Testis (tissue), 3 donors: ENCODE data around the gene DHX38. TPM values are rescaled to one million over a fixed set of nuclear protein-coding genes. Genes with fewer than 3 reads are reported as not detected.

Experiments used
- DNase-seq: peaks from one replicate; pipeline ENCODE4 v3.0.0-alpha.2; 2019
- H3K27ac ChIP-seq, 2 donors: fragments of 200-600 bp; sonication (generic); one replicate each; pipeline ENCODE4 v1.5.1; 2019
- H3K27me3 ChIP-seq: fragments of 200-600 bp; sonication (generic); one replicate; pipeline ENCODE4 v1.5.1; 2019
- H3K36me3 ChIP-seq: fragments of 200-600 bp; sonication (generic); one replicate; pipeline ENCODE4 v1.5.1; 2017; ENCODE audit warnings: low read depth; ENCODE audit errors: missing control alignments
- H3K4me1 ChIP-seq: fragments of 200-600 bp; sonication (generic); one replicate; pipeline ENCODE4 v1.5.1; 2019
- H3K4me3 ChIP-seq, 2 donors: fragments of 200-600 bp; sonication (generic); one replicate each; pipeline ENCODE4 v1.5.1; 2017 to 2019
- H3K9me3 ChIP-seq: fragments of 200-600 bp; sonication (generic); one replicate; pipeline ENCODE4 v1.5.1; 2017
- CTCF ChIP-seq, 3 experiments: fragments of 450-650 bp in 2 of 3; fragments of 200-600 bp in 1 of 3; sonication (generic) in 1 of 3; IDR thresholded peaks; one replicate each; pipeline ENCODE4 v1.5.1; 2016 to 2019; ENCODE audit warnings: antibody characterized with exemption in 3 of 3, mild to moderate bottlenecking in 2 of 3, moderate library complexity in 1 of 3
- POLR2A ChIP-seq: fragments of 450-650 bp; IDR thresholded peaks from one replicate; pipeline ENCODE4 v1.6.1; 2017; ENCODE audit warnings: antibody characterized with exemption, mild to moderate bottlenecking, moderate library complexity
- WGBS, 2 donors: methylation state at CpG; one replicate each; pipeline ENCODE4 v1.1.5; 2018; 5-methylcytosine and 5-hydroxymethylcytosine counted together
- intact Hi-C: fragments of 100-400 bp; cut with DNase I; formaldehyde crosslinking; loops from one replicate; pipeline ENCODE4 v1.15.1; 2023; ENCODE audit warnings: low total_unique reads
- polyA plus RNA-seq: library from polyadenylated mRNA; stranded (reverse); fragments of 350-450 nt; fragmentation: Illumina TruSeq; extraction: RNeasy Lipid Tissue Mini Kit (QIAGEN cat#74804); gene quantifications from one replicate; pipeline ENCODE4 v1.2.3, GENCODE V29; 2014; ENCODE audit warnings: low read depth, low replicate concordance; ENCODE audit not compliant: insufficient read depth
- total RNA-seq, 2 donors: library from RNA; depleted of rRNA; stranded (reverse); fragments of >200 nt; gene quantifications; one replicate each; pipeline ENCODE4 v1.2.3, GENCODE V29; 2016

Gene DHX38
- total and polyA plus RNA-seq, 3 donors from 2014 or later = 64.5 to 102 (median 95.0) TPM

GRCh38 chr16:72107371-72107770, 13.7 kb downstream of the DHX38 start:
- H3K4me1 ChIP-seq = no peaks in the 10 kb centered on the region
- no peaks in the 10 kb centered on the region for H3K27me3 ChIP-seq
- intact Hi-C loops = no loop called here
- no peak overlapping the region for H3K27ac ChIP-seq
- 89 to 93% methylated on average over 15 to 17 of the region's 17 CpGs for WGBS, 2 donors
- DNase-seq = no peak
- H3K36me3 ChIP-seq = no peaks in the 10 kb centered on the region
- H3K4me3 ChIP-seq = no peak overlapping the region
- TF ChIP-seq POLR2A (no peak), CTCF (IDR thresholded peaks at IDR 0.05) (no peak)
- no peaks in the 10 kb centered on the region for H3K9me3 ChIP-seq

- Histone ChIP-seq H3K4me3 (no peak overlapping the region), H3K27me3 (no peaks in the 10 kb centered on the region), H3K36me3 (no peaks in the 10 kb centered on the region), H3K27ac (no peak overlapping the region), H3K9me3 (no peaks in the 10 kb centered on the region), H3K4me1 (no peaks in the 10 kb centered on the region)
- TF ChIP-seq CTCF (IDR thresholded peaks at IDR 0.05) = no peak
- no peak for TF ChIP-seq POLR2A
- WGBS, 2 donors = 86 to 89% methylated on average over 12 to 16 of the region's 16 CpGs
- intact Hi-C loops = no loop called here
- no peak for DNase-seq
Observed at GRCh38 chr16:72108353-72109102, 14.9 kb downstream of the DHX38 start.

GRCh38 chr16:72109300-72109699, 15.7 kb downstream of the DHX38 start:
- Histone ChIP-seq H3K27ac (no peak overlapping the region), H3K4me3 (no peak overlapping the region), H3K4me1 (no peaks in the 10 kb centered on the region), H3K27me3 (no peaks in the 10 kb centered on the region), H3K36me3 (no peaks in the 10 kb centered on the region), H3K9me3 (no peaks in the 10 kb centered on the region)
- intact Hi-C loops = no loop called here
- TF ChIP-seq CTCF (IDR thresholded peaks at IDR 0.05) = no peak
- no peak for TF ChIP-seq POLR2A
- no peak for DNase-seq
- WGBS, 2 donors = 94% methylated on average over 12 of the region's 12 CpGs

GRCh38 chr16:72109966-72110530, 16.4 kb downstream of the DHX38 start:
- WGBS, 2 donors = 90 to 91% methylated on average over 12 of the region's 12 CpGs
- TF ChIP-seq POLR2A (no peak), CTCF (IDR thresholded peaks at IDR 0.05) (no peak)
- H3K27ac ChIP-seq = no peak overlapping the region
- no peaks in the 10 kb centered on the region for H3K36me3 ChIP-seq
- H3K4me3 ChIP-seq = no peak overlapping the region
- H3K27me3 ChIP-seq = no peaks in the 10 kb centered on the region
- intact Hi-C loops = no loop called here
- DNase-seq = no peak
- no peaks in the 10 kb centered on the region for H3K4me1 ChIP-seq
- no peaks in the 10 kb centered on the region for H3K9me3 ChIP-seq
